ENCODE measurements around the gene PRR23E. TPM values are rescaled to one million over a fixed set of nuclear protein-coding genes. Genes with fewer than 3 reads are reported as not detected.
A peak's percentile ranks its signal among the peaks of the same experiment; 100 is the strongest.

PRR23E gene
- total and polyA plus RNA-seq, 10 of the 15 experiments (the other 5 are each of a cell fraction or from before 2014, with no cell fraction given): not detected

GRCh38 chr3:127233371-127233770, 40.4 kb downstream of the PRR23E start (continued):
- TF ChIP-seq BRCA1 (IDR thresholded peaks at IDR 0.05; ENCODE audit: low read depth, low read length): no peak
- TF ChIP-seq PKNOX1 (IDR thresholded peaks at IDR 0.05): 0 out of 2 replicates have a peak, but pooled peaks have one; percentile 6

DNA sequence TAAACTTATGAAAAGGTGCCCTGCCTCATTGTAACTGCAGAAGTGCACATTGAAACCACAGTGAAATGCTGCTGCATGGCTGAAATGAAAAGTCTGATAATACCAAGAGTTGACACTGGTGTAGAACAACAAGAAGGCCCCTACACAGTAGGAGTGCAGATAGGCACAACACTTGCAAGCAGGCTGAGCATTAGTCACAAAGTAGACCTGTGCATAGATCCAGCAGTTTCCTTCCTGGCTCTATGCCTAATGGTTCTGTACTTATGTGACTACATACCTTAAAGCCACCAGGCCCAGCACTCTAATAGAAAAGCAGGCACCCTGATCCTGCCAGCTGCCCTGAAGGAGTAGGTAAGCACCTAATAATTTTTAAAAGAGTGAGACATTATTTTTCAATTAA, 41.8 kb downstream of the PRR23E start:
- Histone ChIP-seq H3K4me2 (ENCODE audit: control insufficient read depth, insufficient read depth) (no peak overlapping the region), H2AFZ (ENCODE audit: control insufficient read depth, low read depth, low read length) (no peak overlapping the region), H4K20me1 (ENCODE audit: control insufficient read depth, insufficient read depth) (no peaks in the 10 kb centered on the region), H3K79me2 (ENCODE audit: control insufficient read depth, insufficient read depth, low read length) (no peaks in the 10 kb centered on the region), H3K4me1 (ENCODE audit: control insufficient read depth, insufficient read depth, low read length) (no peaks in the 10 kb centered on the region), H3K9me3 (replicated peaks; ENCODE audit: control insufficient read depth, insufficient read depth, low read length) (no peaks in the 10 kb centered on the region), H3K27me3 (replicated peaks in 1 of 2; ENCODE audit: control insufficient read depth in 2 of 2, insufficient read depth in 2 of 2, low read length in 1 of 2) (no peaks in the 10 kb centered on the region; a peak in 1 of 4 replicates), H3K4me3 (no peak overlapping the region), H3K27ac (ENCODE audit: control insufficient read depth, insufficient read depth) (no peak overlapping the region), H3K9ac (ENCODE audit: control insufficient read depth, insufficient read depth, low read length) (no peak overlapping the region), H3K36me3 (ENCODE audit: control insufficient read depth in 2 of 2, insufficient read depth in 2 of 2, low read length in 1 of 2) (no peaks in the 10 kb centered on the region)
- no peak for ATAC-seq
- ChIA-PET SMC1A (ENCODE audit: uncharacterized antibody, unreplicated experiment) (no interaction called here), RAD21 (ENCODE audit: unreplicated experiment) (no interaction called here), CTCF (no interaction called here), POLR2A (no interaction called here)
- no peak for DNase-seq (ENCODE audit: low read depth, low spot score)
- intact Hi-C loops (cut with micrococcal nuclease; ENCODE audit: unreplicated experiment) (no loop called here), in situ Hi-C loops (cut with MboI) (no loop called here)
- TF ChIP-seq TCF12 (IDR thresholded peaks at IDR 0.05; ENCODE audit: low read depth, low read length): no peak
- no peak for TF ChIP-seq NFYA (IDR thresholded peaks at IDR 0.05; ENCODE audit: borderline replicate concordance, low read depth, low read length)
- TF ChIP-seq, protein P1, sequence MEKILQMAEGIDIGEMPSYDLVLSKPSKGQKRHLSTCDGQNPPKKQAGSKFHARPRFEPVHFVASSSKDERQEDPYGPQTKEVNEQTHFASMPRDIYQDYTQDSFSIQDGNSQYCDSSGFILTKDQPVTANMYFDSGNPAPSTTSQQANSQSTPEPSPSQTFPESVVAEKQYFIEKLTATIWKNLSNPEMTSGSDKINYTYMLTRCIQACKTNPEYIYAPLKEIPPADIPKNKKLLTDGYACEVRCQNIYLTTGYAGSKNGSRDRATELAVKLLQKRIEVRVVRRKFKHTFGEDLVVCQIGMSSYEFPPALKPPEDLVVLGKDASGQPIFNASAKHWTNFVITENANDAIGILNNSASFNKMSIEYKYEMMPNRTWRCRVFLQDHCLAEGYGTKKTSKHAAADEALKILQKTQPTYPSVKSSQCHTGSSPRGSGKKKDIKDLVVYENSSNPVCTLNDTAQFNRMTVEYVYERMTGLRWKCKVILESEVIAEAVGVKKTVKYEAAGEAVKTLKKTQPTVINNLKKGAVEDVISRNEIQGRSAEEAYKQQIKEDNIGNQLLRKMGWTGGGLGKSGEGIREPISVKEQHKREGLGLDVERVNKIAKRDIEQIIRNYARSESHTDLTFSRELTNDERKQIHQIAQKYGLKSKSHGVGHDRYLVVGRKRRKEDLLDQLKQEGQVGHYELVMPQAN (conservative IDR thresholded peaks at IDR 0.05): no peak
- no peak for TF ChIP-seq RBBP5 (conservative IDR thresholded peaks at IDR 0.05)
- no peak for TF ChIP-seq POLR2AphosphoS5 (IDR thresholded peaks at IDR 0.05; ENCODE audit: low read length)
- TF ChIP-seq ATF2 (IDR thresholded peaks at IDR 0.05; ENCODE audit: low read length): no peak
- TF ChIP-seq ZNF24 (IDR thresholded peaks at IDR 0.05): no peak
- no peak for TF ChIP-seq TCF7 (IDR thresholded peaks at IDR 0.05; ENCODE audit: borderline replicate concordance)
- no peak for TF ChIP-seq SUPT20H (IDR thresholded peaks at IDR 0.05; ENCODE audit: borderline replicate concordance, control insufficient read depth, low read depth, low read length)
- no peak for TF ChIP-seq MYC (IDR thresholded peaks at IDR 0.05; ENCODE audit: insufficient read depth, insufficient read length, insufficient replicate concordance, low read length, severe bottlenecking)
- no peak for TF ChIP-seq ZBED1 (IDR thresholded peaks at IDR 0.05; ENCODE audit: borderline replicate concordance)
- no peak for TF ChIP-seq MEF2A (IDR thresholded peaks at IDR 0.05; ENCODE audit: insufficient read depth, low read depth, low read length)
- no TSS peak for BruUV-seq (replicated peaks)
- FAIRE-seq: no peak
